GM15510 (cell line): ENCODE data around the gene OR5H2.

ENCODE experiments used
- POLR2A ChIP-seq: IDR thresholded peaks from 3 replicates; pipeline ENCODE4 v1.6.1; 2011; ENCODE audit warnings: borderline replicate concordance; ENCODE audit not compliant: insufficient read length; ENCODE audit errors: extremely low read depth

OR5H2 gene

GRCh38 chr3:98282205-98282604 is at the start of gene OR5H2:
OR5H2 (plus strand) TSS chr3:98282505; CDS start chr3:98282903, 398 bp downstream.
- TF ChIP-seq POLR2A: no peak

GRCh38 chr3:98233468-98233867 is 48.8 kb upstream of the OR5H2 start:
- no peak for TF ChIP-seq POLR2A

DNA sequence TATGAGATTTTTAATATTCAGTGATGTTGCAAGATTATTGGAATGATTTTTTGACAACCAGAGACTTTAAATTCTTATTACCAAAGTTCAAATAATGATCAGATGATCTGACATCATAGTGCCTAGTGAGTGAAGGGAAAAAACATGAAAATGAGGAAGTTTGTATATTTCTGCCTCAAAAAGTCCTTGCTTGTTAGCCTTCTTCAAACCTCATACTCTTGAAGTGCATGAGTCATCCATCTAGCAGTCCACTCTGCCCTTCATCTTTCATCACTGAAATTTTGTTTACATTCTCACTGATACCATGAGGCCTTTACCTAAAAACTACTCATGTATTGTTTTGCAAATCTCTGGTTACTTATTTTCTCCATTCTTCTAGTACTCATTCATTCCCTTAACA is 42.2 kb upstream of the OR5H2 start:
- TF ChIP-seq POLR2A: no peak

DNA sequence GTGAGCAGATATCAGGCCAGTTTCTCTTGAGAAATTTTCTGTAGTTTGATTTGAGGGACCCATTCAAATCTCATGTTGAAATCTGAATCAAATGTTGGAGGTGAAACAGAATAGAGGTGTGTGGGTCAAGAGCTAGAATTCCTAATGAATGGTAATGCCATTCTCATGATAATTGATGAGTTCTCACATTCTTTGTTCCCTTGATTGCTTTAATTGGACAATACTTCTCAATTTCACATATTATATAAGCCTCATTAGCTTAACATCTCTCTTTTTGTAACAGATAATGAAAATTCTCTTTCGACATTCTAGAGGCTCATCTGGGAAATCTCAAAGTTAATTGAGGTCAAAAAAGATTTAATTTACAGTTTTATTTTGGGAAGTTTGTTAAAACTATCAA is 40.1 kb upstream of the OR5H2 start:
- TF ChIP-seq POLR2A: no peak

GRCh38 chr3:98243843-98244242 is 38.5 kb upstream of the OR5H2 start:
- no peak for TF ChIP-seq POLR2A

- no peak for TF ChIP-seq POLR2A
Measured at GRCh38 chr3:98246142-98246541, 36.2 kb upstream of the OR5H2 start.

GRCh38 chr3:98259707-98260106 is 22.6 kb upstream of the OR5H2 start:
- no peak for TF ChIP-seq POLR2A

DNA sequence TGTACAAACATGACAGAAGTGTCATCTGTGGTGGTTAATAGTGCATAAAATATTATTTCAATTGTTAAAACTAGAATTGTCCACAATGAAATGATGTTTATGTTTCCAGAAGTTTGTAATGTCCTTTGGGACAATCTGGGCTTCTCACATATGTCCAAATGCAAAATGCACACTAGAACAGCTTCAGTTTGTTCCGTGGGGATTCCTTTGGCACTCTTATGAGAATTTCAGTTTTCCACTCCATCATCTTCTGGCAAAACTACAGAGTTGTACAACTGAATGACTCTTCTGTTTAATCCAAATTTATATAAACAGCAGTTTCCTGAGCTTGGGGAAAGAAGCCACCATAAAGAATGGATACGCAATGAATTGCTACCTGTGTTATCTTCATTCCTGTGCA is 20.3 kb upstream of the OR5H2 start:
- TF ChIP-seq POLR2A: no peak

DNA sequence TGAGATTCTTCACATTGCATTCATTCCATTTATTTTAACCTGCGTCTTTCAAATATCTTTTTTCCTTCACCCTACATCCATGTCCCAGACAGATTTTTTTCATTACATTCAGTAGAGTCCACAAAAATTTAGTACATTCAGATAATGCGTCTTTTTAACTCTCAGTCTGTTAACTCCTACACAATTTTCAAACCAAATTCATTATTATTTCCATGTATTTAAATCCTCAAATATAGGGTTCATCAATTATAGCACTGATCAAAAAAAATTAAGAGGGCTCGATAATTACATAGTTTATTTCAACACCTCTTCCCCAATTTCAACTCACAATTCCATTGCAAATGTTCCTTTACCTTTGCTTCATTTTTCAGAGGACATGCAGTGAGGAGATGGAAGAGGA is 18.4 kb upstream of the OR5H2 start, which contains the start of gene OR5H6:
TSS of gene OR5H6 (plus strand) at position 301 of the 400 bp plus-strand sequence. CDS start at position 390, 89 bp downstream.
- TF ChIP-seq POLR2A: no peak

DNA sequence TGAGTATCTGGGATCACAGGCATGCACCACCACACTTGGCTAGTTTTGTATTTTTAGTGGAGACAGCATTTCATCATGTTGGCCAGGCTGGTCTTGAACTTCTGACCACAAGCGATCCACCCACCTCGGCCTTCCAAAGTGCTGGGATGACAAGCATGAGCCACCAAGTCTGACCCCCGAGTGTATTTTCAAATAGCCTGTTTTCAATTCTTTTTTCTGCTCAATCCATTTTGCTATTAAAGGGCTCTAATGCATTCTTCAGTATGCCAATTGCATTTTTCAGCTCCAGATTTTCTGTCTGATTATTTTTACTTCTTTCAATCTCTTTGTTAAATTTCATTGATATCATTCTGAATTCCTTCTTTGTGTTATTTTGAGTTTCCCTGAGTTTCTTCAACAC is 12.5 kb upstream of the OR5H2 start:
- no peak for TF ChIP-seq POLR2A

GRCh38 chr3:98272126-98272525 is 10.2 kb upstream of the OR5H2 start:
- TF ChIP-seq POLR2A: no peak

DNA sequence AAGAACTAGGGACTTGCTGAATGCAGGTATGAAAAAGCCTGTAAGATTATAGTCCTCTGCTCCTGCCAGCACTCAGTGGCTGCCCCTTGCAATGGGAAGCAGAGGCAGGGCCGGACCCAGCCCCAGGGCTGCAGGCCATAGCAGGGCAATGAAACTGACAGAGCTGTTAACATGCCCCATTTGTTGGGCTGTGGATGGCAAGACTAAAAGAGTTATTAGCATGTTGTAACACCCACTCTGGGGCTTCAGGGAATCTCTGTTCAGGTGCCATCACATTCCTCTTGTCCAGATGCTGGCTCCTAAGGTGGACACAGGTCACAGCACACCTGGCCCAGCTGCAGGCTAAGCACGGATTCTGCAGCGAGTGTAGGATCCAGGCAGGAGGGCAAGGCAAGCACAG is 7.4 kb upstream of the OR5H2 start:
- TF ChIP-seq POLR2A: no peak

GRCh38 chr3:98290916-98291315 is 8.6 kb downstream of the OR5H2 start:
- TF ChIP-seq POLR2A: no peak

DNA sequence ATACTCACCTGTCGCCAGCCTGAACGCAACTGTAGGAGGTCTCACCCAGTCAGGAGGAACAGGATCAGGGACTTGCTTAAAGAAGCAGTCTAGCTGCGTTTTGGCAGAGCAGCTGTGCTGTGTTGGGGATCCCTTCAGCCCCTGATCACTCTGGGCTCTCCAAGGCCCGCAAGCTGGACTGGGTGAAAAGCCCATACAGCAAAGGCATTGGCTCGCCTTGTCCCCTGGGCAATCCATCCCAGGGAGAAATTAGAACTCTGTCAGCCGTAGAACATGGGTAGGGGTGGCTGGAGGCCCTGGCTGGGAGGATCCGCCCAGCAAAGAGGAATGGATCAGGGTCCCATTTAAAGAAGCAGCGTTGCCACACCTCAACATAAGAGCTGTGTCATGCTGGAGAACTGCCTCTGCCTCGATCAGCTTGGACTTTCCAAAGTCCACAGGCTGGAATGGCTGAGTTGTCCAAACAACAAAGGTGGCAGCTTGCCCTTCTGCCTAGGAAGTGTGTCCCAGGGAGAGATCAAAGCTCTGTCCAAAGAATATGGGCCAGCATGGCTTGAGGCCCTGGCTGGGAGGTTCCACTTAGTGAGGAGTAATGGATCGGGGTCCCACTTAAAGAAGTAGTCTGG is 9.1 kb downstream of the OR5H2 start:
- no peak for TF ChIP-seq POLR2A

DNA sequence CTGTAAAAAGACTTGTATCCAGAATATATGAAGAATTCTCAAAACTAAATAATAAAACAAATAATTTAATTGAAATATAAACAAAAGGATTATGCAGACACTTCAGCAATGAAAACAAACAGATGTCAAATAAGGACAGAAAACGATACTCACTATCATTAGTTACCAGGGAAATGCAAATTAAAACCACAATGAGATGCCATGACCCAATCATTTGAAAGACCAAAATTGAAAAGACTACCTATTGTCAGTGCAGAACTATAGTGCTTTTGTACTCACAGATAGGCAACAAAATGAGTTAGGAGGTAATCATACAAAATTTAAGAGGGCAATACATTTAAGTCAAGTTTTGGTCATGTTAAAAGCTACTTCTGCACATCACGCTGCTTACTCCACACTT is 39.8 kb downstream of the OR5H2 start:
- no peak for TF ChIP-seq POLR2A

- TF ChIP-seq POLR2A: no peak
Measured at GRCh38 chr3:98322686-98323085, 40.4 kb downstream of the OR5H2 start.

GRCh38 chr3:98323425-98323824 is 41.1 kb downstream of the OR5H2 start:
- TF ChIP-seq POLR2A: no peak
